ENCODE measurements around the gene HTR2A.

The HTR2A gene

DNA sequence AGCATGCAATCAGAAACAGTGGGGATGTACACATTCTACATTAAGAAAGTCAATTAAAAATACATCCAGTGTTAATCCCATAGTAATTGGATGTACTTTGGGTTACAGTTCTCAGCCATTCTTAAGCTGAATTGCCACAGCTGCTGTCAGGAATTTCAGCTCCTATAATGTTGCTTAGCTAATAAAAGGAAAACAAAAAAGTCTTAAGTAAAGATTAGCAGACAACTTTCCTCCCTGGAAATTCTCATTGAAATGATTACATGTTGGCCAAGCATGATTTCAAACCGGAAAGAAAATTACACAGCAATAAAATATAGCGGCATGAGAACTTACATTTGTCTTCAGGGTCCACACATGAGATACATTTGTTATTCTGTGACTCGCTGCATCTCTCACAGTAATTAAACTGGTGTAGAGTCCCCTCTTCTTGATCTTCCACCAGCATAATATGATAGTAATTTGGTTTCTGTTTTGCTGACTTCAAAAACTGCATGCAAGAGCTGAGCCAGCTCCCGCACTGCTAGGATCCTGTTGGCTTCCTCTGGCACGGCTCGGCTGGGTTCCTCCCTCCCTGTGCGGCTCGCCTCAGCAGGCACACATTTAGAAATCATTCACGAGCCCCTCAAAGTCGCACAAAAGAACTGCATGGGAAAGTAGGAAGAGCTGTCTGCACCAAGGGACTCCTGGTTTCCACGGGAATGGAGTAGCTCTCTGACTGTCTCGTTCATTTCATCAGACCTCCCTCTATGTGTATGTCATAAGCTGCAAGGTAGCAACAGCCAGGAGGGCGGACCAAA, at the start of gene HTR2A:
Gene HTR2A, minus strand, starts transcription at position 713 of the 797 bp plus-strand sequence. CDS start 1,147 bp downstream, outside the sequence.
- DNase-seq (ENCODE audit: low spot score): no peak

DNA sequence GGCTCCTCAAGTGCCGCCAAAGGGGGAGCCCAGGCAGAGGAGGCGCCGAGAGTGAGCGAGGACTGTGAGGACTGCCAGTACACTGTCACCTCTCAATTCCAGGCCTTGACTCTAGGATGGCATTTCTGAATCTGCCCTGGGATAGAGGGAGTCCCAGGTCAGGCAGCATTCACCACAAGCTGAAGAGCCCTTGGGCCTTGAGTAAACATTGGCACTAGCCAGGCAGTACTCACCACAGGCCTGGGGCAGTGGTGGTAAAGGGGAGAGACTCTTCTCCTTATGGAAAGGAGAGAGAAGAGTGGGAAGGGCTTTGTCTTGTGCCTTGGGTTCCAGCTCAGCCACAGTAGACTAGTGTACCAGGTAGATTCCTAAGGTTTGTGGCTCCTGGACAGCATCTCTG, 39.7 kb upstream of the HTR2A start:
- DNase-seq (ENCODE audit: low spot score): no peak

DNA sequence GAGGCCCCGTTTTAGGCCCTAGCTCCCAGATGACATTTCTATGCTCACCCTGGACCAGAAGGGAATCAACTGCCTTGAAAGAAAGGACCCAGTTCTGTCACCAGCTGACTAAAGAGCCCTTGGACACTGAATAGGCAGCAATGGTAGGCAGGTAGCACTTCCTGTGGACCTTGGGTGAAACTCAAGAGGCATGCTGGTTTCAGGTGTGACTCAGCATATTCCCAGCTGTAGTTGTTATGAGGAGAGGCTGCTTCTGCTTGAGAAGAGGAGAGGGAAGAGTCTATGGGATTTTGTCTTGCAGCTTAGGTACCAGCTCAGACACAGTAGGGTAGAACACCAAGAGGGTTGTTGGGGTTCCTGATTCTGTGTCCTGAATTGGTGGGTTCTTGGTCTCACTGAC, 37.9 kb upstream of the HTR2A start:
- DNase-seq (ENCODE audit: low spot score): no peak

DNA sequence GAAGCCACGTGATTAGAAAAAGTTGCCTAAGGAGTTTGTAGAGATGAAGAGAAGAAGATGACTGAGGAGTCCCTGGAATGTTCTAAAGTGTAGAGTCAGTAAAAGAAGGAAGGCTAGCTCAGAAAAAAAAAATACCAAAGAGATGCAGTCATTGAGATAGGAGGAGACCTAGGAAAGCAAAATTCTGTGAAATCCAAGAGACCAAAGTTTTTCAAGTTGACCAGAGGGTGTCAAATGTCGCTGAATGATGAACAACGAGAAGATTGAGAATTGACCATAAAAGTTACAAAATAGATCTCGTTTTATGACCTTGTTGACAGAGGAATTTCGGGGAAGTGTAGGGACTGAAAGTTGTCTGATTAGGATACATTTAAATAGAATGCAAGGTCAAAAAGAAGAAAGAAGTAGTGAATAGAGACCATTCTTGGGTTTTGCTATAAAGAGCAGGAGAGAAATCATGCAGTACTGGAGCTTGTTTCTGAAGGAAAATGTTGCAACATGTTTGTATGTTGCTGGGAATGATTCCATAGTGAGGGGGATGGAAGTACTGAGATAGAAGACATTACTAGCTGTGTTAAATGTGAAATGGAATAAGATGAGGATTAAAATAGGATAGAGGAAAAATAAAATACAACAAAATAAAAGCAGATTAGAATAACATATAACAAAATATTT, 30.2 kb upstream of the HTR2A start:
- DNase-seq (ENCODE audit: low spot score): peak; percentile 11

DNA sequence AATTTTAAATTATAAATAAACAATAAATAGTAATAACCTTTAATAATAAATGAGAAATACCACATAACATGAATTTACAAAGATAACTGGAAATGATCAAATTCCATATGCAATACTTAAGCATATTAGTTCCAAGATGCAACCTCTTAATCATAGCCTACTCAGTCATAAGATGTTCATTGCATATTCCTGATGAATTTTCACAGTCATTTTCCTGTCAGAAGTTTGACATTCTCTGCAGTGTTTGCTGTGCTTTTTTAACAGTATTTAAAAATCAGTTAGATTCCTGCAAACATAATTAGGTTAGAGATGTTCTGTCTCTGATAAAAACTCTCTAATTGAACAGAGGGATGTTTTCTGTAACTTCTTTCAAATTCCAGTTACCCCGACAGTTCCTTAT, 28.6 kb upstream of the HTR2A start:
- DNase-seq (ENCODE audit: low spot score): no peak

DNA sequence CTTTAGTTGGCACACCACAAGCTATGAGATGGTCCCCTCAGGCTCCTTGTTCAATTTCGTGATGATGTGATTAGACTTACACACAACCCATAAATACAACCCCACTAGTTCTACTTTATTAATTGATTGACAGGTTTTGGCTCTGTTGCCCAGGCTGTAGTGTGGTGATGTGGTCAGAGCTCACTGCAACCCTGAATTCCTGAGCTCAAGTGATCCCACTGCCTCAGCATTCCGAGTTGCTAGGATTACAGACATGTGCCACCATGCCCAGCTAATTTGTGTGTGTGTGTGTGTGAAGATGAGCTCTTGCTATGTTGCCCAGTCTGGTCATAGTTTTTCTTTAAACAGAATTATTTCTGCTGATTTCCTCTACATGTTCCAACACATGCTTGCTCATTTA, 17.5 kb upstream of the HTR2A start:
- no peak for DNase-seq (ENCODE audit: low spot score)

DNA sequence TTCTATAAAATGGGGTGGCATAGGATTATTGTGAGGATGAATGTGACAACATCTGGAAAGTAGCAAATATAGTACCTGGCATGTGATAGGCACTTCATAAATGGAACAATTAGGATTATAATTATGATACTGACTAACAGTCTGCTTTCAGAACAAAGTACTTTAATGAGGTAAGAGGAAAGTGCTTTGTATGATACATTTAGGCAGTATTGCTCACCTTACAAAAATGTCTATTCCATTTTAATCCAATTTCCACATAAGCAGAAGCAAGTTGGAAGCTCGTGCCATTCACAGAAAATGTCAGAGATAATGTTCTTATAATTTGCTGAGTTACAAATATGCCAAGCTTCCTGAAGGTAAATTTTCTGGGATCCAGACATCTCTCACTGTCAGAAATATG, 16.9 kb upstream of the HTR2A start:
- DNase-seq (ENCODE audit: low spot score): no peak

DNA sequence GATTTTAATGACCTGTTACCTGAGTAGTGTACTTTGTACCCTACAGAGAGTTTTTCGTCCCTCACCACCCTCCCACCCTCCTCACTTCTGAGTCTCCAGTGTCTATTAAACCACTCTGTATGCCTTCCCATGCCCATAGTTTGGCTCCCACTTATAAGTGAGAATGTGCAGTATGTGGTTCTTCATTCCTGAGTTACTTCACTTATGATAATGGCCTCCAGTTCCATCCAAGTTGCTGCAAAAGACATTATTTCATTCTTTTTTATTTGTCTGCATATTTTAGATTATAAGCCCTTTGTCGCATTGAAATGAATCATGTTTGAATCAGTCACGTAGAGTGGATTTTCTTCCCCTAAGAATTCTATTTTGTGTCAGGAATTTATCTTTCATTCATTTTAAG, 12.2 kb upstream of the HTR2A start:
- DNase-seq (ENCODE audit: low spot score): no peak

DNA sequence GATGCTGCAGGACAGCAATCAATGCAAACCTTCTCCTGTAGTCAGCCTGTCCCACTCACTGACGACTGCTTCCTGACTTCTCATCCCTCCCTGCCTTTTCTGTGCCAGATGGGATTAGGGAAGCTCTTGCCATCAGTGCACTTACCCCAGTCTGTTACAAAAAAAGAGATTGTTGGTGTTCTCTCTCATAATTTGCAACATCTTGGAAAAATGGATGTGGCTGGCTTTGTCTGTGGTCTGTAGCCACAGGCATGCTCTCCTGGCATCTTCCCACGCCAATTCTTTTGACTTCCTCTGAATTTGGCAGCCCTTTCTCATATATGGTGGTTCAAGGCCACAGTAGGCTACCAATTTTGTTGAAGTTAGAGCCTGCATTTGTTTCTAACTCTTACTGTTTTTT, 11.6 kb upstream of the HTR2A start:
- DNase-seq (ENCODE audit: low spot score): no peak

DNA sequence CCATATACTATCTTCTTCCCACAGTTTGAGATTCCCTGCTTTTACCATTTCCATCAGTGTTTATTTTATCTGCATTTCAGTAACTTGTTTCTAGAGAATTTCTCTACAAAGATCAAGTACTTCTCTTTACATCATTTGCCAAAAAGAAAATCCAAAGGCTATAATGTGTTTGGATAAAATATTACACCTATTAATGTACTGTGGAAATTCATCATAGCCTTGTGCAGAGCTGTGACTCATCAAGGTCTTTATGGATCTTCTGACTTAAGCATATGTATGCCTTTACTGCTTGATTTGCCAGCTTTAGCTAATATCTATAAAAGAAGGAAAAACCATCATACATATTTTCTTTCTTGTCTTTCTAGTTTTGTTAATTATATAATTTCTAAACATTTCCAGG, 9.6 kb upstream of the HTR2A start:
- DNase-seq (ENCODE audit: low spot score): no peak

DNA sequence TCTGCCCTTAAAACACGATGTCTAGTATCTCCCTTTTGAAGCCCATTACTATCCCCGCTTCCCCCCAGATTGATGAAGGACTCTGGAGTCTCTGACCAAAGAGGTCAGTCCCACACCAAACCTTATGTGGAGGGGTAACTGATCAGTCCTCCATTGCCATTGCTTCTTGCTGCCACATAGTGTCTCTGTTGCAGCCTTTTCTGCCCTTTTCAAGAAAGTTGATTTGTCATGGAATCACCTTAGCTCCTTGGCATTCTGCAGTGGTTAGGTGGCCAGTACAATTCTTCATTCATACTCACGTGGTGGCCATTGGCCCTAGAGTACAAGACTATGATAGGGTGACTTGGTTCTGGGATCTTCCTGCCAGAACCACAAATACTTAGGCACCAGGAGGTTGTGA, 8.4 kb upstream of the HTR2A start:
- DNase-seq (ENCODE audit: low spot score): no peak

DNA sequence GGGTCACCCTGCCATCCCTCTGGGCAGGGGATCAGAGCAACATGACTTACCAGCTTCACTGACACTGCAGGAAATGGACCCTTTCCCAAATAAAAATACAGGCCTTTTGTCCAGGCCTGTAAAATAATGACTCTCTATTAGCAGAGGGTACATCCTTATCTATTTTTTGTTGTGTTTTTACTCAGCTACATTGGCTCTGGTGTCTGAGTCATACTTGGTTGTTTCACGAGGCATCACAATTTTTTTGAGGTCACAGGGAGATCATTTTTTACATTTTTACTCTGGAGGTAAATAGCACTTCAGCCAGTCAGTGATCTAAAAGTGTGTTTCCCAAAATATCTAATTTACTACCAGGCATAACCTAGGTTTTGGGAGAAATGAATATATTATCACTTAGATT, 6.9 kb upstream of the HTR2A start:
- no peak for DNase-seq (ENCODE audit: low spot score)

DNA sequence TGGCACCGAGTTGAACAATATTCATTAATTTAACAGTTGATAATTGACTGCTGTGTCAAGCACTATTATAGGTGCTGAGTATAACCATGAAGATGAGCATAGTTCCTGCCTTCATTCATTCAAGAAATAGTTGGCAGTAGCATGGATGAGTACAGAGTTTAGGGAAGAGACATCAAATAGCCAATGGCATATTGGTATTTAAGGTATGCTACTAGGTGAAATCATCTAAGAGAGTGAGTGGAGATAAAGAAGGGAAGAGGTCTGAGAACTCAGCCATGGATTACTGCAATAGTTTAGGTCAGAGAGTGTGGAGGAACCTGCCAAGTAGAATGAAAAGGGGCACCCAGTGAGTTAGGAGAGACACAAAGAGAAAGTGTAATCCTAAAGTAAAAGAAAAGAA, 4.9 kb upstream of the HTR2A start:
- DNase-seq (ENCODE audit: low spot score): no peak

DNA sequence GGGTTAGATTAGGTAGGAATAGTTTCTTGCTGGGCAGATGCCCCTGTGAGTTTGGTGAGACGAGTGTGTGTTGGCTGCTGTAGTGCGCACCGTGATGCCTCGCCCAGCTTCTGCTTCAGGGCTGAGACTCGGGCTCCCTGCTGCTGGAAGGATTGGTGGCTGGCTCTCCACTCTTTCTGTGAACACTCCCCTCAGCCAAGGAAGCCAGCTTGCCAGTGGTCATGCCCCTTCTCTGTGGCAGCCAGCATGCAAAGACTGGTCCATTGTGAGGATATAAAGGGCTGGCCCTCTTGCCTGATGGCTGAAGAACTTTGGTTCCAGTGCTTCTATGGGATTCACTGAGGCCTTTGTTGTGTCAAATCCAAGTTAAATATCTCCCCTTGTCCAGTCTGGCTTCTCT, 2.9 kb upstream of the HTR2A start:
- no peak for DNase-seq (ENCODE audit: low spot score)

DNA sequence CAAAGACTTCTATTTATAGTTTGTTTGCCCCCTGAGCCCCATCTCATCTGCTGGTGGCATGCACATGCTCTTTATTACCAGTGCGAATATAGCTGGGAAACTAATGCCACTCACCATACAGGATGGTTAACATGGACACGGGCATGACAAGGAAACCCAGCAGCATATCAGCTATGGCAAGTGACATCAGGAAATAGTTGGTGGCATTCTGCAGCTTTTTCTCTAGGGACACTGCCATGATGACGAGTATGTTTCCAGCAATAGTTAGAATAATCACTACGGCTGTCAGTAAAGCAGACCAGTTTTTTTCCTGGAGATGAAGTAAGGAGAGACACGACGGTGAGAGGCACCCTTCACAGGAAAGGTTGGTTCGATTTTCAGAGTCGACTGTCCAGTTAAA, 1.5 kb downstream of the HTR2A start:
- DNase-seq (ENCODE audit: low spot score): no peak

DNA sequence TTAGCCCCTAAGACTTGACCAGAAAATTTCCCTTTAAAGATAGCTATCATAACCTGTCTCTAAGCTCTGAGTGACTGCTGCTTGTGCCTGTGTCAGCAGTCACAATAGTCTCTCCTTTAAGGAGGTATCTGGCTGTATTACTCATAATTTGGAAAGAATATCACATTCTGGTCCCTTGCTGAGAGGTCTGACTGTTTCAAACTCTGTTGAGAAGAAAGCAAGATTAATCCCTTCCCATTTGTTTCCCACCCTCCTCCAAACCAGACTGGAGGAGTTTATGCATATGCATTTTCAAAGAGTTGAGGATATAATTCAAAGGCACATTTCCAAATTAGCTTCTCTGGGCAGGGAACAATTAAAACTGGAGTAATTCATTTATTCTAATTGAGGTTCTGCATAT, 2.3 kb downstream of the HTR2A start:
- peak; percentile 16 for DNase-seq (ENCODE audit: low spot score)

DNA sequence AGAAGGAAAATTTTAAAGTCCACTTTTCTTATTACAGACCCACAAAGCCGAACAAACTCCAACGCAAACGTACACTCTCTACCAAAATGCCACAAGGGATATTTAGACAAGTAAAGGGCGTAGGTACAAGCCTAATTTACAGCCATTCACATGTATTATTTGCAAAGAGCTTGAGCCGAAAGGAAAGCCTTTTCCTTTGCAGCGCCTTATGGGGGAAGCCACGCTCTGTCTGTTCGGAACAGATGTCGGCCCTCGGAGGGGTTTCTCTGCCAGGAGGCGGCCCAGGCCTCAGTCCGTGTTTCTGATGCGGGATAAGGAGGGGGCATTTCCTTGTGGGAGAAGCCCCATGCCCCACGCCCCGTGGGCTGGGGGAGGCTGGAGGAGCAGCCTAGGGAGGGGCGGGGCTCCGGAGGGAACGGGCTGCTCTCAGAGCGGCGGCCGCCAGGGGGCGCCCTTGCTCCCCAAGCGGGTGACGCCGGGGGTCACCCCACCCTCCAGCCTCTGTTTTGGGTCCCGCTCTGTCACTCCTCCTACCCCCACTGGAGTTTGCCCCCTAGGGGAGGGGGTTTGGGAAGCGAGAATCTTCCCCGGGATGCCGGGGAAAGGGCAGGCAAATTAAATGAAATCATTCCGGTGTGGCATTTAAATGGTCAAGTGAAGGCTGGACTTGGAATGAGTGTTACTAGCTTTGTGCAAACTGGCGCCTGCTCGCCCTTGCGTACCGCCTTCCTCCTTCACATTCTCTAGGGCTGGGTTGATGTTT, 2.9 kb downstream of the HTR2A start:
- peak; percentile 81 for DNase-seq (ENCODE audit: low spot score)

DNA sequence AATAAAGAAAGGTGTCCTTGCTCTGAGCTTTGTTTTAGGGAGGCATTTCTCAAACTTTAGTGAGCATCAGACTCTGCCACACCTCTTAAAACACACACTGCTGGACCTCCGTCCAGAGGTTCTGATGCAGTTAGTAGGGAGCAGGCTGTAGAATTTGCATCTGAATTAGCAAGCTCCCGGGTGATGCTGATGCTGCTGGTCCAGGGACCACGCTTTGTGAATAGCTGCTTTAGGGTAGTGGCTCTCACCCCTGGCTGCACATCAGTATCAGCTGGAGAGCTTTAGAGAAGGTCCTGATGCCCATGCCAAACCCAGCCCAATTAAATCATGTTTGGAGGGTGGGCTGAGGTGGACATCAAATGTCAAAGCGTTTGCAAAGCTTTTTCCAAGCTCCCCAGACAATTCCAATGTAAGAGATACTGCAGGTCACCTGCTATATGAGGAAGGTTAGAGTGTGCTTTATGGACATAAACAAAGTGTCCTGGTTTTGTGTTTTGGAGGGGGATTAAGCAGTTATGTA, 3.6 kb downstream of the HTR2A start:
- no peak for DNase-seq (ENCODE audit: low spot score)

DNA sequence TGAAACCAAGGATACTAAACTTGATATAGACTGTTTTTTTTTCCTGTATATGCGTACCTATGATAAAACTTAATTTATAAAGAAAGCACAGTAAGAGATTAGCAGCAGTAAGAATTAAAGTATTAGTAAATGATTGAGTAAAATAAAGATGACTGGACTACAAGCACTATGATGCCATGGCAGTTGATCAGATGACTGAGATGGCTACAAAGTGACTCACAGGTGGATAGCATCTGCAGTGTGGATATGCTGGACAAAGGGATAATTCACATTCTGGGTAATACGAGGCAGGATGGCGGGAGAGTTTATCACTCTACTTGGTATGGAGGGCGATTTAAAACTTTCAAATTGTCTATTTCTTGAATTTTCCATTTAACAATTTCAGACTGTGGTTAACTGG, 11.8 kb downstream of the HTR2A start:
- no peak for DNase-seq (ENCODE audit: low spot score)

DNA sequence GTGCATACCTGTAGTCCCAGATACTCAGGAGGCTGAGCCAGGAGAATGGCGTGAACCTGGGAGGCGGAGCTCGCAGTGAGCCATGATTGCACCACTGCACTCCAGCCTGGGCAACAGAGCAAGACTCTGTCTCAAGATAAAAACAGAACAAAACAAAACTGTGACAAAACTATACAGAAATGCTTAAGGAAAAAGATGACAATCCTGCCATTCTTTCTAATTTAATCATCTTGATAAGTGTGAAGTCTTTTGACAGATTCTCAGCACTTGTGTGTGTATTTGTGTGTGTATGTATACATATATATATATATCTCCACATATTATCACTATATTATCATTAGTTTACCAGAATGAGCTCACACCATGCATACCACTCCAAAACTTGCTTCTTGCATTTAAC, 12.3 kb downstream of the HTR2A start:
- no peak for DNase-seq (ENCODE audit: low spot score)

DNA sequence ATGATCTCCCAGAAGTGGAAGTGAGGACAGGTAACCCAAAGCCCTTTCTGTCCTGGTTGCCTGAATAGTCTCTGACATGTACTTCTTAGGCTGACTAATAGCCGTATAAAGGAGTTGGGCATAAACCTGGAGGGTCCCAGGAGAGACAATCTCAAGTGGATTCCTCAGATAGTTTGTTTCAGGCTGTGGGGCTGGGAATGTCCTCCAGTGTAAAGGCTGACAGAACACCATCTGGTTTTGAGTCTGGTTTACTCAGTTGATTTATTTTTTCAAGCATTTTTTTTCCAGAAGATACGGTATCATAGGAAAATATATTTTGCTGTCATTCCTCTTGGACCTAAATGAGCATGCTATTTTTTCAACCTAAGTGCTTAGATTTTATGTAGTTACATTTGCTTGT, 15.2 kb downstream of the HTR2A start:
- DNase-seq (ENCODE audit: low spot score): no peak

DNA sequence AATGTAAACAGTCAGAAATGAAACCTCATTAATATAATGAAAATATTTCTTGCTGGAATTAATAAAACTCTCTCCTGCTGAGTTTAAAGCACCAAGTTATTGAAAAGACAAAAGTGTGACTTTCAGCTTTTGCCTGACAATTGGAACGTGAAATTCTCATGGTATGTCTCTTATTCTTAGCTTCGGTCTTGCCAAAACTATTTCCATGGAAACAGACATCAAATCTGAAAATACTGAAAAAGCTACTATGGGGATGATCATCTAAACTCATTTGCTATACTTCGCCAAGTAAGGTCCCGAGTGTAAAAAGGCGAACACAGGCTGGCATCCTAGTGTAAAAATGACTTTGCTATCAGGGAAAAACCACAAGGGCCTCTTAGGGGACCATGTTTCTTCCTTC, 22.8 kb downstream of the HTR2A start:
- DNase-seq (ENCODE audit: low spot score): no peak

DNA sequence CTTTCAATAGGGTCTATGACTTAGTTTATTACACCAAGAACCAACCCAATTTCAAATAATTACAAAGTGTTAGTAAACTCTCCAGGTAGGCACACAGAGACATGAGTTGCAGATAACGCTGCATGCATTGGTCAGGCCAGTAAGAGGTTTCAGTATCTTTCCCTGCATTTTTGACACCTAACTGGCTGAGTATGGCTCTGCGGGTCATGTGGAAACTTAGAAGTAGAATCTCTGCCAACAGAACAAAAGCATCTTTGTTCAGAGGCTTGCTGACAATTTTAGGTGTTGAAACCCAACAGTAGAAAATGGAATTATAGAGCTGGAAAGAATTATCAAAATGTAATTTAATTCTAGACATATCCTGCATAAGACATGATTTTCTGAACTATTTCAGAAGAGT, 25.3 kb downstream of the HTR2A start:
- no peak for DNase-seq (ENCODE audit: low spot score)

Measured in AG08396 (cell line).